Skeletal muscle satellite cell (primary cell): ENCODE data around the gene ABLIM3.

ENCODE experiments used
- H3K27me3 ChIP-seq: 2 replicates; pipeline ENCODE4 v1.7.0; 2013; ENCODE audit warnings: low read length; ENCODE audit not compliant: control insufficient read depth, insufficient read depth
- H3K36me3 ChIP-seq: 2 replicates; pipeline ENCODE4 v1.7.0; 2013; ENCODE audit warnings: mild to moderate bottlenecking, control low read depth, low read length; ENCODE audit not compliant: insufficient read depth
- H3K4me1 ChIP-seq: 2 replicates; pipeline ENCODE4 v1.7.0; 2013; ENCODE audit warnings: low read length; ENCODE audit not compliant: control insufficient read depth, insufficient read depth
- H3K4me2 ChIP-seq: 2 replicates; pipeline ENCODE4 v1.7.0; 2013; ENCODE audit warnings: mild to moderate bottlenecking, low read length
- H3K4me3 ChIP-seq: 2 replicates; pipeline ENCODE4 v1.7.0; 2013; ENCODE audit warnings: low read length
- H3K9ac ChIP-seq: 2 replicates; pipeline ENCODE4 v1.7.0; 2013; ENCODE audit warnings: mild to moderate bottlenecking, low read depth, low read length, moderate library complexity
- H3K9me3 ChIP-seq: replicated peaks from 2 replicates; pipeline ENCODE4 v1.7.0; 2013; ENCODE audit warnings: mild to moderate bottlenecking, control low read depth, low read length

Gene ABLIM3

GRCh38 chr5:149298163-149298562 is 156.9 kb downstream of the ABLIM3 start:
- no peaks in the 10 kb centered on the region for H3K4me1 ChIP-seq
- H3K36me3 ChIP-seq: peaks cover 2% of the 10 kb centered on the region
- H3K27me3 ChIP-seq: no peaks in the 10 kb centered on the region
- no peak overlapping the region for H3K4me2 ChIP-seq
- H3K9ac ChIP-seq: no peak overlapping the region
- no peak overlapping the region for H3K4me3 ChIP-seq
- no peaks in the 10 kb centered on the region for H3K9me3 ChIP-seq

- Histone ChIP-seq H3K9ac (no peak overlapping the region), H3K36me3 (peaks cover 2% of the 10 kb centered on the region), H3K4me1 (no peaks in the 10 kb centered on the region), H3K4me2 (no peak overlapping the region), H3K27me3 (no peaks in the 10 kb centered on the region), H3K4me3 (no peak overlapping the region), H3K9me3 (no peaks in the 10 kb centered on the region)
Observed at GRCh38 chr5:149298842-149299404, 157.6 kb downstream of the ABLIM3 start.

GRCh38 chr5:149299451-149300054 is 158.3 kb downstream of the ABLIM3 start:
- Histone ChIP-seq H3K9me3 (no peaks in the 10 kb centered on the region), H3K4me1 (no peaks in the 10 kb centered on the region)

GRCh38 chr5:149300441-149300840 is 159.1 kb downstream of the ABLIM3 start:
- H3K4me3 ChIP-seq: no peak overlapping the region
- no peak overlapping the region for H3K9ac ChIP-seq
- H3K36me3 ChIP-seq: peaks cover 5% of the 10 kb centered on the region
- no peaks in the 10 kb centered on the region for H3K4me1 ChIP-seq
- H3K4me2 ChIP-seq: no peak overlapping the region
- no peaks in the 10 kb centered on the region for H3K27me3 ChIP-seq
- no peaks in the 10 kb centered on the region for H3K9me3 ChIP-seq

More at GRCh38 chr5:149299451-149300054, 158.3 kb downstream of the ABLIM3 start:
- H3K36me3 ChIP-seq: peaks cover 2% of the 10 kb centered on the region
- H3K9ac ChIP-seq: no peak overlapping the region
- H3K4me3 ChIP-seq: no peak overlapping the region
- H3K27me3 ChIP-seq: no peaks in the 10 kb centered on the region
- H3K4me2 ChIP-seq: no peak overlapping the region

- Histone ChIP-seq H3K36me3 (peaks cover 5% of the 10 kb centered on the region), H3K9me3 (no peaks in the 10 kb centered on the region), H3K4me2 (no peak overlapping the region), H3K4me3 (no peak overlapping the region), H3K4me1 (no peaks in the 10 kb centered on the region), H3K9ac (no peak overlapping the region), H3K27me3 (no peaks in the 10 kb centered on the region)
Observed at GRCh38 chr5:149301049-149301743, 159.9 kb downstream of the ABLIM3 start.

GRCh38 chr5:149301744-149302380 is 160.6 kb downstream of the ABLIM3 start:
- no peak overlapping the region for H3K4me2 ChIP-seq
- no peaks in the 10 kb centered on the region for H3K27me3 ChIP-seq
- H3K4me3 ChIP-seq: no peak overlapping the region
- no peaks in the 10 kb centered on the region for H3K9me3 ChIP-seq
- peaks cover 5% of the 10 kb centered on the region for H3K36me3 ChIP-seq
- no peaks in the 10 kb centered on the region for H3K4me1 ChIP-seq
- H3K9ac ChIP-seq: no peak overlapping the region

GRCh38 chr5:149302641-149303040 is 161.3 kb downstream of the ABLIM3 start:
- H3K27me3 ChIP-seq: no peaks in the 10 kb centered on the region
- H3K36me3 ChIP-seq: peaks cover 5% of the 10 kb centered on the region
- H3K9ac ChIP-seq: no peak overlapping the region
- no peak overlapping the region for H3K4me2 ChIP-seq
- H3K4me1 ChIP-seq: no peaks in the 10 kb centered on the region
- H3K4me3 ChIP-seq: no peak overlapping the region
- no peaks in the 10 kb centered on the region for H3K9me3 ChIP-seq

GRCh38 chr5:149303210-149303609 is 161.9 kb downstream of the ABLIM3 start:
- H3K36me3 ChIP-seq: peaks cover 5% of the 10 kb centered on the region
- no peak overlapping the region for H3K4me2 ChIP-seq
- no peak overlapping the region for H3K9ac ChIP-seq
- no peaks in the 10 kb centered on the region for H3K9me3 ChIP-seq
- no peaks in the 10 kb centered on the region for H3K4me1 ChIP-seq
- H3K4me3 ChIP-seq: no peak overlapping the region
- no peaks in the 10 kb centered on the region for H3K27me3 ChIP-seq

GRCh38 chr5:149304195-149305078 is 163.1 kb downstream of the ABLIM3 start:
- Histone ChIP-seq H3K36me3 (peaks cover 5% of the 10 kb centered on the region), H3K4me3 (no peak overlapping the region), H3K4me2 (no peak overlapping the region), H3K9ac (no peak overlapping the region), H3K27me3 (no peaks in the 10 kb centered on the region), H3K4me1 (no peaks in the 10 kb centered on the region), H3K9me3 (no peaks in the 10 kb centered on the region)

- Histone ChIP-seq H3K4me1 (peaks cover 7% of the 10 kb centered on the region), H3K4me2 (no peak overlapping the region), H3K9me3 (no peaks in the 10 kb centered on the region), H3K9ac (no peak overlapping the region), H3K36me3 (peaks cover 3% of the 10 kb centered on the region), H3K27me3 (no peaks in the 10 kb centered on the region), H3K4me3 (no peak overlapping the region)
Observed at GRCh38 chr5:149309354-149309753, 168.1 kb downstream of the ABLIM3 start.
